HFF-Myc (cell line): ENCODE results near the gene STXBP5.

Source experiments
- DNase-seq: peaks from one replicate; pipeline ENCODE4 v3.0.0-alpha.2; 2011; ENCODE audit warnings: low read depth; ENCODE audit errors: extremely low read depth
- H3K4me3 ChIP-seq: replicated peaks from 2 replicates; pipeline ENCODE4 v1.5.1; 2011; ENCODE audit warnings: low read depth, mild to moderate bottlenecking, control low read depth, low read length
- TF ChIP-seq, protein P1 (sequence below): IDR thresholded peaks from 2 replicates; pipeline ENCODE4 v1.5.1; 2012; ENCODE audit warnings: mild to moderate bottlenecking, low read depth, low read length, control low read depth; ENCODE audit errors: missing control alignments

STXBP5 gene

DNA sequence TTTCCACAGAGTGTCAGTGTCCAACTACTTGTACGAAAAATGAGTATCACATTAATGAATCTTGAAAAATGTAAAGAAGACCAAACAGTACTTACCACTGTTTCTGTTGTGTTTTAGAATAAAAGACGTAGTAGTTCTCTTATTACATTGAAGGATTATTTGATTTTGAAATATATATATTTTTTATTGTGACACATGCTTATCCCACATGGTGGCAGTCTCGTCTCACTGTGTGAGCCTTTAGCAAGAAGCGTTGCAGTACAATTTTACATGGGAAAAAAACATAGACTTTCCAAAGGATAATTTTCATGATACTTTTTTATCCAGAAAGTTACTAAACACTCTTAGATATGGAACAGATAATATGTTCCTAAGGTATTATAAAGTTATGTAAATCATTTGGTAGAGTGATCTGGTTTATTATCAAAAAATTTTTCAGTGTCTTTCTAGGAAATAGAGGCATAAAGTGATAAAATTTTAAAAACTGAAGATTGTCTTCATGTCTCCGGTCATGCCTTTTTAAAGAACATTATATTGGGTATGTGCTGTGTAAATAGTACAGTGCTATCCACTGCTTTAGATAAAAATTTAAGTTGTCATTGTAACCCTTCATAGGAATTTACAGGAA is 186.8 kb downstream of the STXBP5 start:
- no peak overlapping the region for H3K4me3 ChIP-seq
- TF ChIP-seq, protein P1, sequence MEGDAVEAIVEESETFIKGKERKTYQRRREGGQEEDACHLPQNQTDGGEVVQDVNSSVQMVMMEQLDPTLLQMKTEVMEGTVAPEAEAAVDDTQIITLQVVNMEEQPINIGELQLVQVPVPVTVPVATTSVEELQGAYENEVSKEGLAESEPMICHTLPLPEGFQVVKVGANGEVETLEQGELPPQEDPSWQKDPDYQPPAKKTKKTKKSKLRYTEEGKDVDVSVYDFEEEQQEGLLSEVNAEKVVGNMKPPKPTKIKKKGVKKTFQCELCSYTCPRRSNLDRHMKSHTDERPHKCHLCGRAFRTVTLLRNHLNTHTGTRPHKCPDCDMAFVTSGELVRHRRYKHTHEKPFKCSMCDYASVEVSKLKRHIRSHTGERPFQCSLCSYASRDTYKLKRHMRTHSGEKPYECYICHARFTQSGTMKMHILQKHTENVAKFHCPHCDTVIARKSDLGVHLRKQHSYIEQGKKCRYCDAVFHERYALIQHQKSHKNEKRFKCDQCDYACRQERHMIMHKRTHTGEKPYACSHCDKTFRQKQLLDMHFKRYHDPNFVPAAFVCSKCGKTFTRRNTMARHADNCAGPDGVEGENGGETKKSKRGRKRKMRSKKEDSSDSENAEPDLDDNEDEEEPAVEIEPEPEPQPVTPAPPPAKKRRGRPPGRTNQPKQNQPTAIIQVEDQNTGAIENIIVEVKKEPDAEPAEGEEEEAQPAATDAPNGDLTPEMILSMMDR, result peak; percentile 33
- no peak for DNase-seq

DNA sequence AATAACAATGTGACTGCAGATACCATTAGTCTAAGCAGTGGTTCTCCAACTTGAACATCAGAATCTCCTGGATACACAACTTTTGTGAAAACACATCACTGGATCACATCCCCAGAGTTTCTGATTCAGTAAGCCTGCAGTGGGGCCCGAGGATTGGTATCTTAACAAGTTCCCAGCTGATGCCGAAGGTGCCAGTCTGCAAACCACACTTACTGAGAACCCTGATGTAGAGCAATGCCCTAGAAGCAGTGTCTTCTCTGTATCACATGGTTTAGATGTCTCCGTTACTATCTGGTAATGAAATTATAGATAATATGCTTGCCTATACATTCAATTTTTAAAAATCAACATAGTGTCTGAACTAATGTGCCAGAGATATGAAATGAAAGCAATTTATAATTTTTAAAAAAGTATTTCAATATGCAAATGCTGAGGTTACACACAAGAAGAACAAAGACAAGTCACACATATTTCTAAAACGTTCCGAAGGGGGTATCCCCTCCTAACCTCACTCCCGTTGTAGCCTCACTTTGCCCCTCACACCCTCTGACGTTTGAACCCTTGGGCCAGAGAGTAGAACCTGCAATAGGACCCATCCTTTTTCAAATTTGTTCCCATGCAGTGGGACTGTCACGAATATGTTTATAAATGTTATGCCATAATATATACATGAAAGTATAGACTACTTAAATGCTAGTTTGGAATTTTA is 188.9 kb downstream of the STXBP5 start:
- DNase-seq, result no peak
- H3K4me3 ChIP-seq, result no peak overlapping the region
- TF ChIP-seq, protein P1, result no peak

DNA sequence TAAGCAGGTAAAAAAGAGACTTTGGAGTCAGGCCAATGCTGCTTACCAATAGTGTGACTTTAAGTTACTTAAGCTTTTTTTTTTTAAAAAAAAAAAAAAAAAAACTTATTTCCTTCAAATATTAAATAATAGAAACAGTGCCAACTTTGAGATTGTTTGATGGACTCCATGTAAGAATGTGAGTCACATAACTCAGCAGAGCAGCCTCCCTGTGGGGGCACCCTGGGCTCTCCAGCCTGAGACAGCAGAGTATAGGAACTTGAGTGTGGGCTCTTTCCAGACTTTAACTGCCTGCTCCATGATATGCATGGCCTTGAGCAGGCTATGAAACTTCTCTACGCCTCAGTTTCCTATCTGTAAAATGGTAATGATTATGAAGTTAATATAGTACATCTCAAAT is 190.9 kb downstream of the STXBP5 start:
- no peak overlapping the region for H3K4me3 ChIP-seq
- TF ChIP-seq, protein P1, result no peak
- DNase-seq, result no peak

DNA sequence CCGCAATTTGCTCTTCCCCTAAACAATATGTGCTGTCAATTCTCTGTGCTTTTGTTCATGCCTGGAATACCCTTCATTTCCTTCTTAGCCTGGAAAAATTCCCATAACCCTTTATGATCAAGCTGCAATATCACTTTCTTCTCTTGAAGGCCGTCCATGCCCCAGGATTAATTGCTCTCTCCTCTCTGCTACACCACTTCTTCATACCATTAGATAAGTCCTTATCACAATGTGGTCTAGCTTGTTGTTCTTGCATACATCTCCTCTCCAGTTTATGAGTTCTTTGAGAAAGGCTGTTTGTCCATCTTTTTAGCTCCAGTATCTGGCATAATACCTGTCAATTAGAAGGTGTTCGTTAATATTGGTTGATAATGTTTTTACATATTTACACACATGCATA is 193.1 kb downstream of the STXBP5 start:
- TF ChIP-seq, protein P1, result no peak

DNA sequence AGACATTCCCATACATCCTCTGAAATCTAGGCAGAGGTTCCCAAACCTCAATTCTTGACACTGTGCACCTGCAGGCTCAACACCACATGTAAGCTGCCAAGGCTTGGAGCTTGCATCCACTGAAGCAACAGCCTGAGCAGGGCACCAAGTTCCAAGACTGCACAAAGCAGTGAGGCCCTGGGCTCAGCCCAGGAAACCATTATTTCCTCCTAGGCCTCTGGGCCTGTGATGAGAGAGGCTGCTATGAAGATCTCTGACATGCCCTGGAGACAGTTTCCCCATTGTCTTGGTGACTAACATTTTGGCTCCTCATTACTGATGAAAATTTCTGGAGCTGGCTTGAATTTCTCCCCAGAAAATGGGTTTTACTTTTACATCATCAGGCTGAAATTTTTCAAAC is 196.8 kb downstream of the STXBP5 start:
- TF ChIP-seq, protein P1, result no peak
- no peak overlapping the region for H3K4me3 ChIP-seq
- DNase-seq, result no peak

More for the DNA sequence above, 193.1 kb downstream of the STXBP5 start:
- no peak overlapping the region for H3K4me3 ChIP-seq
- DNase-seq, result no peak

DNA sequence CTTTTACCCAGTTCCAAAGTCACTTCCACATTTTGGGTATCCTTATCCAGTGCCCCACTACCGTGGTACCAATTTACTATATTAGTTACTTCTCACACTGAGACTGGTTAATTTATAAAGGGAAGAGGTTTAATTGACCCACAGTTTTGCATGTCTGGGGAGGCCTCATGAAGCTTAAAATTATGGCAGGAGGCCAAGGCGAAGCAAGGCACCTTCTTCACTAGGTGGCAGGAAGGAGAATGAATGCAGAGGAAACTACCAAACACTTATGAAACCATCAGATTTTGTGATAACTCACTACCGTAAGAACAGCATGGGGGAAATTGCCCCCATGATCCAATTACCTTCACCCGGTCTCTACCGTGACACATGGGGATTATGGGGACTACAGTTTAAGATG is 197.6 kb downstream of the STXBP5 start:
- TF ChIP-seq, protein P1, result no peak
- DNase-seq, result no peak
- H3K4me3 ChIP-seq, result no peak overlapping the region
